Spinal cord (tissue), 10 donors: Measurements from ENCODE around the gene GRB2. TPM values are rescaled to one million over a fixed set of nuclear protein-coding genes. Genes with fewer than 3 reads are reported as not detected.
A peak's percentile ranks its signal among the peaks of the same experiment; 100 is the strongest.
"Not testable (repeated sequence)": the region's sequence is repeated elsewhere in the genome, so short reads cannot be mapped to it uniquely, and the experiment has no call there.

Experiments
- DNase-seq, 6 donors: peaks; one replicate each; pipeline versions ENCODE4 v3.0.0 to v3.0.0-alpha.2; 2013 to 2015; ENCODE audit warnings: low spot score in 6 of 6, low read depth in 4 of 6
- H3K27ac ChIP-seq: one replicate; pipeline ENCODE4 v1.5.1; 2013; ENCODE audit warnings: low read depth, low read length, control low read depth
- H3K27me3 ChIP-seq: one replicate; pipeline ENCODE4 v1.6.1; 2013; ENCODE audit warnings: low read length; ENCODE audit not compliant: control insufficient read depth, insufficient read depth
- H3K36me3 ChIP-seq: one replicate; pipeline ENCODE4 v1.6.1; 2013; ENCODE audit warnings: low read length; ENCODE audit not compliant: control insufficient read depth, insufficient read depth
- H3K4me1 ChIP-seq: one replicate; pipeline ENCODE4 v1.6.1; 2013; ENCODE audit warnings: low read length; ENCODE audit not compliant: control insufficient read depth, insufficient read depth
- H3K4me3 ChIP-seq: one replicate; pipeline ENCODE4 v1.5.1; 2013; ENCODE audit warnings: low read depth, low read length, control low read depth
- H3K9me3 ChIP-seq: one replicate; pipeline ENCODE4 v1.6.1; 2013; ENCODE audit warnings: low read length; ENCODE audit not compliant: control insufficient read depth, insufficient read depth
- WGBS: methylation state at CpG from one replicate; pipeline ENCODE4 v1.1.5; 2013; ENCODE audit warnings: missing lambda C conversion rate; ENCODE audit not compliant: insufficient coverage; 5-methylcytosine and 5-hydroxymethylcytosine counted together
- polyA plus RNA-seq, 2 donors: library from polyadenylated mRNA; unstranded; fragments of 120-200 nt; gene quantifications; one replicate each; pipeline ENCODE4 v1.2.1, GENCODE V29; 2013; ENCODE audit not compliant: insufficient read length in 2 of 2
- total RNA-seq, 2 donors: library from RNA; depleted of rRNA in 1 of 2; stranded (reverse); fragments of 120-200 nt in 1 of 2; fragments of >200 nt in 1 of 2; gene quantifications; one replicate each; pipeline versions ENCODE4 v1.2.3 to v1.2.4, GENCODE V29; 2013 to 2014
- donor health status: healthy.

The GRB2 gene
- total and polyA plus RNA-seq, 4 donors, result 86.6 to 205 (median 130) TPM

GRCh38 chr17:75440738-75441448, 35.4 kb upstream of the GRB2 start:
- Histone ChIP-seq H3K27ac (no peak overlapping the region), H3K4me1 (peaks cover 8% of the 10 kb centered on the region), H3K9me3 (no peaks in the 10 kb centered on the region), H3K36me3 (no peaks in the 10 kb centered on the region), H3K4me3 (no peak overlapping the region), H3K27me3 (no peaks in the 10 kb centered on the region)
- no peak for DNase-seq
- WGBS, result 69% methylated on average over 7 of the region's 10 CpGs

GRCh38 chr17:75439287-75439686, 33.8 kb upstream of the GRB2 start:
- no CpG with 5 or more reads among the region's 2 CpGs for WGBS
- no peaks in the 10 kb centered on the region for H3K27me3 ChIP-seq
- H3K4me1 ChIP-seq, result peaks cover 5% of the 10 kb centered on the region
- H3K36me3 ChIP-seq, result no peaks in the 10 kb centered on the region
- H3K27ac ChIP-seq, result no peak overlapping the region
- no peak overlapping the region for H3K4me3 ChIP-seq
- no peaks in the 10 kb centered on the region for H3K9me3 ChIP-seq
- DNase-seq, result no peak

- not testable (repeated sequence) for H3K27me3 ChIP-seq, DNase-seq, H3K4me3 ChIP-seq, H3K4me1 ChIP-seq, H3K9me3 ChIP-seq, H3K36me3 ChIP-seq, H3K27ac ChIP-seq
- 89% methylated on average over 6 of the region's 8 CpGs for WGBS
Measured at GRCh38 chr17:75437404-75437803, 31.9 kb upstream of the GRB2 start.

GRCh38 chr17:75434433-75434832, 29.0 kb upstream of the GRB2 start:
- peaks cover 16% of the 10 kb centered on the region for H3K4me1 ChIP-seq
- not testable (repeated sequence) for H3K4me3 ChIP-seq, H3K27me3 ChIP-seq, DNase-seq, H3K36me3 ChIP-seq, H3K27ac ChIP-seq, H3K9me3 ChIP-seq
- WGBS, result 95% methylated on average over 3 of the region's 6 CpGs

- WGBS, result 67% methylated on average over 1 of the region's 6 CpGs
- H3K27ac ChIP-seq, result no peak overlapping the region
- no peaks in the 10 kb centered on the region for H3K9me3 ChIP-seq
- H3K36me3 ChIP-seq, result no peaks in the 10 kb centered on the region
- DNase-seq, result peak in 1 of 6 donors; percentile 53
- H3K4me1 ChIP-seq, result peaks cover 23% of the 10 kb centered on the region
- H3K4me3 ChIP-seq, result no peak overlapping the region
- H3K27me3 ChIP-seq, result no peaks in the 10 kb centered on the region
Measured at GRCh38 chr17:75433218-75433783, 27.8 kb upstream of the GRB2 start.

GRCh38 chr17:75430159-75430974, 24.9 kb upstream of the GRB2 start:
- Histone ChIP-seq H3K4me3 (no peak overlapping the region), H3K27ac (peak overlapping the region; percentile 48), H3K9me3 (no peaks in the 10 kb centered on the region), H3K27me3 (no peaks in the 10 kb centered on the region), H3K36me3 (no peaks in the 10 kb centered on the region), H3K4me1 (peaks cover 39% of the 10 kb centered on the region)
- DNase-seq, result peak in 1 of 6 donors; percentile 45
- 43% methylated on average over 8 of the region's 11 CpGs for WGBS

- WGBS, result 54% methylated on average over 10 of the region's 17 CpGs
- Histone ChIP-seq H3K4me3 (no peak overlapping the region), H3K9me3 (no peaks in the 10 kb centered on the region), H3K4me1 (peaks cover 35% of the 10 kb centered on the region), H3K27me3 (no peaks in the 10 kb centered on the region), H3K36me3 (no peaks in the 10 kb centered on the region), H3K27ac (peak overlapping the region; percentile 89)
- DNase-seq, result peak in 3 of 6 donors; percentile 47 to 75 (median 59)
Measured at GRCh38 chr17:75428543-75429469, 23.3 kb upstream of the GRB2 start.

- H3K27me3 ChIP-seq, result peaks cover 3% of the 10 kb centered on the region
- no peak overlapping the region for H3K27ac ChIP-seq
- no peaks in the 10 kb centered on the region for H3K36me3 ChIP-seq
- DNase-seq, result no peak
- no peaks in the 10 kb centered on the region for H3K9me3 ChIP-seq
- no peak overlapping the region for H3K4me3 ChIP-seq
- WGBS, result 85% methylated on average over 4 of the region's 5 CpGs
- no peaks in the 10 kb centered on the region for H3K4me1 ChIP-seq
Measured at GRCh38 chr17:75418531-75418930, 13.1 kb upstream of the GRB2 start.

- no peak overlapping the region for H3K4me3 ChIP-seq
- H3K36me3 ChIP-seq, result no peaks in the 10 kb centered on the region
- no peaks in the 10 kb centered on the region for H3K4me1 ChIP-seq
- 95% methylated on average over 2 of the region's 9 CpGs for WGBS
- DNase-seq, result no peak
- no peak overlapping the region for H3K27ac ChIP-seq
- peaks cover 3% of the 10 kb centered on the region for H3K27me3 ChIP-seq
- H3K9me3 ChIP-seq, result no peaks in the 10 kb centered on the region
Measured at GRCh38 chr17:75417054-75417580, 11.6 kb upstream of the GRB2 start.
